GM19240 (cell line): Measurements from ENCODE around the gene CDK15.
"Not testable (repeated sequence)": the region's sequence is repeated elsewhere in the genome, so short reads cannot be mapped to it uniquely, and the experiment has no call there.

Experiments
- DNase-seq: peaks from one replicate; pipeline ENCODE4 v3.0.0; 2011; ENCODE audit warnings: low spot score; ENCODE audit not compliant: insufficient read length

CDK15 gene

DNA sequence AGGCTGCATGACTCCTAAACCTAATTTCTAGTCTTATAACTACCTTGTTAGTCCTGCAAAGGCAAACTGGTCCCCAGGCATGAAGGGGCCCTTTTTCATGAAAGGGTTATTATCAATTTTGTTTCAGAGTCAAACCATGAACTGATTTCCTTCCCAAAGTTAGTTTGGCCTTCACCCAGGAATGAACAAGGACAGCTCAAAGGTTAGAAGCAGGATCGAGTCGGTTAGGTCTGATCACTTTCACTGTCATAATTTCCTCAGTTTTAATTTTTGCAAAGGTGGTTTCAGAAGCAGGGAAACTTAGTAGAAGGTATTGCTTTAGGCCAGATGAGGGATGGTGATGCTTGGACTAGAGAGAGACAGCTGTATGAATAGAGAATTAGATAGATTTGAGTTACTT is 16.9 kb upstream of the CDK15 start:
- no peak for DNase-seq

DNA sequence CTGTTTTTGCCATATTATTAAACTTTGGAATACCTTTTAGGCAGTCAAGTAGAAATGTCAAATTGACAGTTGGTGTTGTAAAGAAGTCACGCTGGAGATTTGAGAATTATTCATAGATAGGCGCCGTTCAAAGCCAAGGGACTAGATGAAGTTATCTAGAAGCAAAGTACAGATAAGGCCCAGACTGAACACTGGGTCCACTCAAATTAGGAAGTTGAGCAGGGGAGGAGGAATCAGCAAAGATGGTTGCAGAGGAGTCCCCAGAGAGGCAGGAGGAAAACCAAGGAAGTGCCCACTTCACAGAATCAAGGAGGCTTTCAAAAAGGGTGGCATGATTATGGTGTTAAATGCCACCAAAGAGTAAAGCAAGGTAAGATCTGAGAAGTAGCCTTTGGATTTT is 16.0 kb upstream of the CDK15 start:
- DNase-seq: no peak

- DNase-seq: no peak
Observed at GRCh38 chr2:201790989-201791388, 15.3 kb upstream of the CDK15 start.

DNA sequence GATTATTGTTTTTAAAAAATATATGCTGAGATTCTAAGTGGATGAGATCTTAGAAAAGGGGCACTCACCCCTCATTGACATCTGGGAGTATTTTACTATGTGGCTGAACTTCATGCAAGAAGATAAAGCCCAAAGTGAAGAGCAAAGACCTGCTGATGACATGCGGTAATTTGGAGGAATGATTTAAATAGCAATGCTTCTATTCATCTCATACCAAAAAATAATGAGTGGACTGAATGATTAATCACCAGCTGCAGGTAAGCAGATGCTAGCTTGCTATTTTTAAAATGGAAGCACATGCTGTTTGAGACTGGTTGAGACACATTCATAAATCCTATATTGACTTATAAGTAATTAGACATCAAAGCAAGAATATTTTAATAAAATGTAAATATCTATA is 12.7 kb upstream of the CDK15 start:
- DNase-seq: no peak

DNA sequence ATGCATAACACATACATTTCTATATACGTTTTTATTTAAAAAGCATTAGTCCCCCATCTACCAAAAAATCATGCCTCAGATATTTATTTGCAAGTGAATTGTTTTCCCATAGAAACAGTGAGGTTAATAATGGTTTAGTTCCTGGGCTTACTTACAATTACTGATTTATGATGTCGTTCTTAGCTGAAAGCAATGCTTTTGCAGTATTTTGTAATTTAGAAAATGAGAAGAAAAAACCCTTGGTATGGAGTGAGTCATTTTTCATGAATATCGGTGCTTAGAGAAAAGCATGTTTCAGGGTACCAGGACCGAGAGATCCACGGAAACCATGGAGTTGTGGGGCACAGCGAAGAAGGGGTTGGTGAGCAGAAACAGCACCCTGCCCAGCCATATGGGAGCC is 12.0 kb upstream of the CDK15 start:
- no peak for DNase-seq

GRCh38 chr2:201795607-201796477 is 10.5 kb upstream of the CDK15 start:
- no peak for DNase-seq

DNA sequence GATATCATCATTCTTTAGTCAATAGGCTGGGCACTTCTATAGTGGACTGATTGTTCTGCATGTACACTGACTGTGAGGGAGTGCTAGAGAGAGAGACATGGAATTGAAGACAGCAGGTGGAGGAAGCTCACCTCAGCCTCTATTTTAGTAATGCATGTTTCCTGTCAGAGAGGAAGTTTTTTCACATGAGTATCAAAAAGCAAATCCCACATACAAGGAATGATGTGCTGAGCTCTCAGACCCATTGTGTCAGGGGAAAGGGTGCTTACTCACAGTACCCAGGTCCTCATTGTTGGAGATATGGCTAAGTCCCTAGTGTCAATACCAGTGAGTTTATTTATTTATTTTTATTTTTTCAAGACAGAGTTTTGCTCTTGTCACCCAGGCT is 9.9 kb upstream of the CDK15 start:
- no peak for DNase-seq

GRCh38 chr2:201797175-201797840 is 9.0 kb upstream of the CDK15 start:
- no peak for DNase-seq

- DNase-seq: no peak
Observed at GRCh38 chr2:201798252-201798913, 8.0 kb upstream of the CDK15 start.

DNA sequence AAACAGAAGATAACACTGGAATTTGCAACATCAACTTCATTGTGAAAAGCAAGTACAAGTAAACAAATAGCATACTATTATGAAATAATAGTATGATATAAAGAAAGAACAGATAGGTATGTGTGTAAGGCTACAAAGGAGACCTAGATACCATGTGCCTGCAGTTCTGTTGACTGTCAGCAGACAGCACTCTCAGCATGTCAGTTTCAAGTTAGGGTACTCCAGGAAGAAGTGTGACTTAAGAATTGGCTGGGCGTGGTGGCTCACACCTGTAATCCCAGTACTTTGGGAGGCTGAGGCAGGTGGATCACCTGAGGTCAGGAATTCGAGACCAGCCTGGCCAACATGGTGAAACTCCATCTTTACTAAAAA is 7.4 kb upstream of the CDK15 start:
- DNase-seq: not testable (repeated sequence)

- DNase-seq: no peak
Observed at GRCh38 chr2:201807452-201807999, 1.2 kb downstream of the CDK15 start.

DNA sequence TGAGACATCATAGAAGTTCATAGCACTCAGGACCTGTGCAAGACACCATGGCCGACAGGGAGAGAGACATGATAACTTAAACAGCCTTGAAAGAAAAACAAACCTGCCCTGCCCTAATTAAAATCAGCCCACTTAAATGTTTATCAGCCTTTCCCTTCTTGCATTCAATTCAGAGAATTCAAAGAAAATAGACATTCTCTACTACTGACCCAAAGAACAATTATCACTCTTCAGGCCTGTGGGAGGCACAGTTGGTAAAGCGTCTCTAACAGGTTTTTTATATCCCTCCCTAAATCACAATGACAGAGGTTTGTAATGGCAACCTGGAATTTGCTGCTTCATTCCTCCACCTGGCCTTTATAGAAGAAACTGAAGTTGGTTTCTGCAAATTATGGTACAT is 1.7 kb downstream of the CDK15 start:
- DNase-seq: no peak

DNA sequence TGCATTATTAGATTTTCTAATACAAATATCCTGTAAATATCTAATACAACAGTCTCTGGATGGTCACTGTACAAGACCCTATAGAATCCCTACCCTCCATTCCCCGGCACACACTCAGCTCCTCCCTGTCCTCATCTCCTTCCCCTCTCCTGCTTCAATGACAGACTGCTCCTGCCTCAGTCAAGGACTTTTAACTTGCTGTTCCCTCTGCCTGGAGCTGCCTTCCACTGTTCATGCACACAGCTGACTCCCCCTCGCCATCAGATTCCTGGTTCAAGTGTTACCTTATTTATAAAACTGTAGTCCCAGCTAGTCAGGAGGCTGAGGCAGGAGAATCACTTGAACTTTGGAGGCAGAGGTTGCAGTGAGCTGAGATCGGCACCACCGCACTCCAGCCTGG is 3.3 kb downstream of the CDK15 start:
- DNase-seq: no peak

DNA sequence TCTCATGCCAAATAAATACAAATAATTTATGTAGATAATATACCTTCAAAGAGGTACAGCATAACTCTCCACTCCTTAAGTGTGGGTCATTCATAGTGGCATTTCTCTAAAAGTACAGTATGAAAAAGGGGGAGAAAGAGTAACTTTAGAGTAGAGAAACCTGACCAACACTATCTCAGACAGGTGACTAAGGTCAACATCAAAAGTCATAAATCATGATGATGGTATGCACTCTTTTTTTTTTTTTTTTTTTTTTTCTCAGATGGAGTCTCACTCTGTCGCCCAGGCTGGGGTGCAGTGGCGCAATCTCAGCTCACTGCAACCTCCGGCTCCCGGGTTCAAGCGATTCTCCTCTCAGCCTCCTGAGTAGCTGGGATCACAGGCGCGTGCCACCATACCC is 4.3 kb downstream of the CDK15 start:
- DNase-seq: not testable (repeated sequence)

DNA sequence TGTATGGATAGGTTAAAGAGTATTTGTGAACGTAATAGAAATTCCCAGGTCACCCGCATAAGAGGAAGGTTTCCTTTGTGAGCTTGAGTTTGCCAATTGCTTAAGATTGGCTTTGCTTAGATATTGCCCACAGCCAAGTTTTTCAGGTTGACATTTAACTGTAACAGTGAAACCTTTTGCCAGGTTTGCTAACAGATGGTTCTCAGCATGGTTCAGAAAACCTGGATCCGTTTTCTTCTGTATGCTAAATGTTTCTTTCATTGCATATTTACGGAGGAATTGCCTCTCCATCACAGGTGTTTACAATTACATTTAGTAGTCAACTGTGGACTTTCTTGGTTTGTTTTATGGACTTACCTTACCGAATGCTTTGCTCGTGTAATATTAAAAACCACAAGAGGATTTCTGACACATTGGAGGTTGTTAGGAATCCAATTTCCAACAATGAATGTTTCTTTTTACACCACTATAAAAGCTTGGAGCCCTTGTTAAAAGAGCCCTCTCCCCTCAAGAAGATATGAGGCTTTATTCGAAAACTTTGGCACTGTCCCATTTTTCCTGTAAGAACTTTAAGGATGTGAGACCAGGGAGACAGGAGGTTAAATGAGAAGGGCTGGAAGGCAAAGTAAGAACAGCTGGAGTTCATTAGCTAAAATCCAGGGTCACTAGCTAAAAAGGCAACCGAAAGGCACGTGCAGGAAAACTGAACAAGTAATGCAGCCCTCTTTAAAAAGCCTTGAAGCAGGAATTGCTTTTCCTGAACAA is 7.8 kb downstream of the CDK15 start:
- no peak for DNase-seq

DNA sequence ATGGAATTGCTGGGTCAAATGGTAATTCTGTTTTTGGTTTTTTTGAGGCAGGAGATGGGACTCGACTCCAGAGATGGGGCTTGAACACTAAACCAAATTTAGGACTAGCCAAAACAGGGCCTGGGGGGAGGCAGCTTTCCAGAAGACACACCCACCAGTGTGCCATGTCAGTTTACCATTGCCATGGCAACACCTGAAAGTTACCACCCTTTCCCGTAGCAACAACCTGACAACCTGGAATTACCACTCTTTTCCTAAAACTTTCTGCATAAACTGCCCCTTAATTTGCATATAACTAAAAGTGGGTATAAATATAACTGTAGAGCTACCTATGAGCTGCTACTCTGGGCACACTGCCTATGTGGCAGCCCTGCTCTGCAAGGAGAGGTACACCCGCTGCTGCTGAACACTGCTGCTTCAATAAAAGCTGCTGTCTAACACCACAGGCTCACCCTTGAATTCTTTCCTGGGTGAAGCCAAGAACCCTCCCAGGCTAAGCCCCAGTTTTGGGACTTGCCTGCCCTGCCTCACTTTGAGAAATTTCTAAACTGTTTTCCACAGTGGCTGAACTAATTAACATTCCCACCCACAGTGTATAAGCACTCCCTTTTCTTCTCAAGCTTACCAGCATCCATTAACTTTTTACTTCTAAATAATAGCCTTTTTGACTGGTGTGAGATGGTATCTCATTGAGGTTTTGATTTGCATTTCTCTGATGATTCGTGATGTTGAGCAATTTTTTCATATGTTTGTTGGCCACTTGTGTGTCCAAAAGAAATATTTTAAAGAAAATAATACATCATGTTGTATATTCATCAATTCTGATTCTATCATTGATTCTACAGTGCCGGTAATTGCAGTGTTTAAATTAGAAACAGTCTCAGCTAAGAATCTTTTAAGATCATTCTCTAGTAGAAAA is 10.6 kb downstream of the CDK15 start:
- DNase-seq: no peak

- no peak for DNase-seq
Observed at GRCh38 chr2:201820383-201821007, 14.2 kb downstream of the CDK15 start.

GRCh38 chr2:201821080-201821479 is 14.7 kb downstream of the CDK15 start:
- DNase-seq: no peak

- DNase-seq: no peak
Observed at GRCh38 chr2:201824212-201824611, 17.9 kb downstream of the CDK15 start.

GRCh38 chr2:201827621-201828020 is 21.3 kb downstream of the CDK15 start:
- no peak for DNase-seq
